RCC 7860 (cell line): ENCODE data around the gene TEDC2.

Experiments
- DNase-seq: peaks from one replicate; pipeline ENCODE4 v3.0.0-alpha.2; 2015; ENCODE audit warnings: low spot score
- FAIRE-seq: peaks from 2 replicates; lab custom pipeline; 2012; peaks lifted over from hg19 to GRCh38; lab: Jason Lieb, UNC

The TEDC2 gene

DNA sequence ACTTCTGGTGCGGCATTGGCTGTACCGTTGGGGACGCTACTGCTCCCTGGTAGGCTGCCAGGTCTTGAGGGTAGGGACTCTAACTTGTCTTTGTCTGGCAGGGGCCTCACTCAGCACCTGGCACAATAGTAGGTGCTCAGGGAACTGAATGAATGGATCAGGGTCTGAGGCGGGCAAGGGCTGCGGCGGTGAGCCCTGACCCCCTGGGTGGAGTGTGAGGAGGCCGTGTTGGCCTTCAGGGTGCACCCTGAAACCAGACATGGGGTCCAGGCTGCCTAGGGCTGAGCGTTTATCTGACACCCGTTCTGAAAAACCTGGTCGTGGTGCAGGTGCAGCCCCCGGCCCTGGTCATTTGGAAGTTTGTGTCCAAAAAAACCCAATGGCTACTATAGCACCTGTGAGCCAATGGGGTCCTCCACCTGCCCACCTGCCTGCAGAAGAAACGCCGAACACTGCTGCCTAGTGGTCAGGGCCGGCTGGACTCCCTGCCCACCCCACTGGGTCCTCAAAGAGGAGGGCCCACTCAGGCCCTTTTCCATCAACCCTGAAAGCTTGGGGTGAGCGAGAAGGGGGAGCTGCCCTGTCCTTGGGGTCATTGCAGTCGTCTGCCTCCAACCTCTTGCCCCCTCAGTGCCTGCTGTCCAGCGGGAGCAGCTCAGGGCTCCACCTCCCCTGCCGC lies 49.0 kb downstream of the TEDC2 start:
- DNase-seq (no peak), FAIRE-seq (no peak)

DNA sequence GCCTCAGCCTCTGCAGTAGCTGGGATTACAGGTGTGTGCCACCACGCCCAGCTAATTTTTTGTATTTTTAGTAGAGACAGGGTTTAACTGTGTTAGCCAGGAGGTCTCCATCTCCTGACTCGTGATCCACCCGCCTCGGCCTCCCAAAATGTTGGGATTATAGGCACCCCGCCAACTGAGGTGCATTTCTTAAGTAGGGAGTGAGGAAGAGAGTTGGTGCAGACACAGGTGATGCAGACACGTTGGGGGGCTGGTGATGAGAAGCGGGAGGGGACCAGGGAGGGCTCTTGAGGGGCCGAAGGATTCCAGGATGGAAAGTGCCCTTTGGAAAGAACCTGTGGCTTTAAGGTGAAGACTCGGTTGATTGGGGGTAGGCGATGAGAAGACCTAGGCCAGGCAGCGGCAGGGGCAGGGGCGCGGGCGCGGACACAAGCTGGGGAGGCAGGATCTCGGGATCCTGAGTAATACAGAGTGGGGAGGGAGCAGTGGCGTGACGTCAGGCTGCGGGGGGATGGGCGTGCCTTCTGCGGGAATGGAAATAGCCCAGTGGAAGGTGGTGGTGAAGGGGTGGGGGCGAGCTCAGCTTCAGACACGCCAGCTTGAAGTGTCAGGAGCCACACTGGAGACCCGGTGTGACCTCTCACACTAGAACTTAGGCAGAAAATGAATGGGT lies 51.4 kb downstream of the TEDC2 start:
- FAIRE-seq (no peak), DNase-seq (no peak)

DNA sequence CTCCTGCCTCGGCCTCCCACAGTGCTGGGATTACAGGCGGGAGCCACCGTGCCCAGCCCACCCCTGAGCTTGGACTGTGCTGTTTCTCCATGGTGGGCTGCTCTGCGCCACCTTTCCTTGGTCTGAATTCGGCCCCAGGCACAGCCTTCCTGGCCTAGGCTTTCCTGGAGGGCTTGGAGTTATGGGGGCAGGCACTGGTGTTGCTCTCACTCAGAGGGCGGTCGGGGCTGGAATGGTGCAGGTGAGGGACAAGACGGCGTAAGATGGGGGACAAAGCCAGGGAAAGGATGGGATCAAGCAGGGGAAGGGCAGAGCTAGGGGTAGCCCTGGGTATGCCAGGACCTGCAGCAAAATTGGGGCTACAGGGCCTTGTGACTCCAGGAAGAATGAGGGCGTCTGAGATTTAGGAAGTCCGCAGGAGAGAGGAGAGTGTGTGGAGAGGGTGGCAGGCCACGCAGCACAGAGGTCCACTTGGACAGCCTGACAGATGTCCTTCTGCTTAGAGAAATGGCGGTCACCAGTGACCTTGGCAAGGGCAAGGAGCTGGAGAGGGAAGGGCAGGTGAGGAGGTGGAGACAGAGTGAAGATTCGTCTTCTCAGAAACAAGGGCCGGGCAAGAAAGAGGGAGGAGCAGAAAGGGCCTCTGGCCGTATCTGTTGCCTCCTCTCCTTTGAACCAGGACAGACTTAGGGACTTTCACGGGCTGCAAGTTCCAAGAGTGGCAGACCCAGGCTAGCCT lies 52.3 kb downstream of the TEDC2 start:
- FAIRE-seq (no peak), DNase-seq (no peak)

DNA sequence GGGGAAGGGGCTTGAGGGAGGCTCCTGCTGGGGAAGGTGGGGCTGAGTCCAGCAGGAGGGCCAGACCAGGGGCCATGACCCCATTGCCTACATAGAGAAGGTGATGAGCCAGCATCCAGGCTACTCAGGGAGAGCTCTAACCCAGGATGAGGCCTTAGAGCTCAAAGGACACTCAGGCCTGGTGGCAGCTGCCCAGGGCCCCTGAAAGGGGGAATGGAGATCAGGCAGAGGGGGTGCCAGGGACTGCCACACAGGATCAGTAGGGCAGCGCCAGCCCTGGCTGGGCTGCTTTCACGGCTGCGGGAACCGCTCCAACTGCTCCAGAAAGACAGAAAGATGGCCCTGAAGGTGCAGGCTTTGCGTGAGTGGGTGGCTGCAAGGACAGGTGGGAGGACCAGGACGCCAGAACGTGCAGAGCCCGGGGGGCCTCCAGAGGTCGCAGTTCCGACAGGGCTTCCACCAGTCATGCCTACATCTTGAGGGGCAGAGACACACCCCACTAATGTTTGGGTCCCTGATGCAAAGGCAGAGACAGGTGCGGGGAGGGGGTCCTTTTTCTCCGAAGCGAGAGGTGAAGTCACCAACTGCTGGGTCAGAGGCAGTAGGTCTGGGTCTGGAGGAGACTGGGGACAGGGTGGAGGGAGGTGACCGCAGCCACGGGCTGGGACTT lies 53.0 kb downstream of the TEDC2 start:
- FAIRE-seq, result no peak
- no peak for DNase-seq

DNA sequence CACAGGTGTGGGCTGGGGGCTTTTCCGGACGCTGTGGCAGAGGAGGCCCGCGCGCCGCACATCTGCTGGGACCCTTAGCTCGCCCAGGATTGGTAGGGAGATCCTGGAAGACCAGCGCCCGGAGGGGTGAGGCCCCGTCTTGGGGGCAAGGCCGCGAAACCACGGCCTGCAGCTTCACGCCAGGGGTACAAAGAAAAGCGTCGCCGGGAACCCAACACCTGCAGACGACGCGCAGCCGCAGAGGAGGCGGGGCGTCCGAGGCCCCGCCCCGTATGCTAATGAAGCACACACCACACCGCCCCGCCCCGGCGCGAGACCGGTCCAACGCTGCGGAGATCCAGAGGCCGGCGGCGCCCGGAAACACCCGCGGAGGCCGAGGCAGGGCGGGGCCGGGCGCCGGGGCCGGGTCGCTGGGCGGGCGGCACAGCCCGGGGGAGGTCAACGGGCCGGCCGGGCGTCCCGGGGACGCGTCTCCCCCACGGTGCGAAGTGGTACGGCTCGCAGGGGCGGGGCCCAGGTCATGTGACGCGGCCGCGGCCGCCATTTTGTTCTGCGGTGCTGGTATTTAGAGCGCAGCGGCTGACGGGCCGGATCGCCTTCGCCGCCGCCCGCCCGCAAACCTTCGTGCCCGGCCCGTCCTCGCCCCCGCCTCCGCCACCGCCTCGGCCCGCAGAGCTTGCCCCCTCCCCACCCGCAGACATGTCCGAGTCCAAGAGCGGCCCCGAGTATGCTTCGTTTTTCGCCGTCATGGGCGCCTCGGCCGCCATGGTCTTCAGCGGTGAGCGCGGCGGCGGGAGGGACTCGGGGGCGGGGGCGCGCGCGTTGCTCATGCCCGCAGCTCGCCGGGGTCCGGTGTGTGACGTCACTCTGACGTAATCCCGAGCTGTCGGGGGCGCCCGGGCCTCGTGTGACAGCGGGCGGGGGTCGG lies 53.8 kb downstream of the TEDC2 start, which contains the start of gene ATP6V0C:
Gene ATP6V0C, plus strand, starts transcription at position 548 of the 928 bp plus-strand sequence. Its CDS starts 152 bp downstream, at position 700.
- no peak for FAIRE-seq
- peak; percentile 81 for DNase-seq
